Ishikawa (cell line): ENCODE results near the gene POU4F2.

ENCODE experiments used
- CREB1 ChIP-seq: IDR thresholded peaks from 2 replicates; pipeline ENCODE4 v1.6.1; 2012; ENCODE audit warnings: low read depth
- MAX ChIP-seq: IDR thresholded peaks from 2 replicates; pipeline ENCODE4 v1.6.1; 2012
- REST ChIP-seq: IDR thresholded peaks from 2 replicates; pipeline ENCODE4 v1.6.1; 2012; ENCODE audit warnings: low read depth, mild to moderate bottlenecking

GRCh38 chr4:146661367-146661766, 22.7 kb downstream of the POU4F2 start:
- TF ChIP-seq CREB1 (no peak), MAX (no peak), REST (no peak)
